Kidney capillary endothelial cell (primary cell): Measurements from ENCODE around the gene EGFR.

Experiments
- DNase-seq: peaks from one replicate; pipeline ENCODE4 v3.0.0-alpha.2; 2018; ENCODE audit warnings: low spot score

EGFR gene

GRCh38 chr7:55063061-55063460 lies 44.2 kb downstream of the EGFR start:
- DNase-seq, result no peak

- no peak for DNase-seq
These were observed 44.8 kb downstream of the EGFR start for GRCh38 chr7:55063633-55064032.

DNA sequence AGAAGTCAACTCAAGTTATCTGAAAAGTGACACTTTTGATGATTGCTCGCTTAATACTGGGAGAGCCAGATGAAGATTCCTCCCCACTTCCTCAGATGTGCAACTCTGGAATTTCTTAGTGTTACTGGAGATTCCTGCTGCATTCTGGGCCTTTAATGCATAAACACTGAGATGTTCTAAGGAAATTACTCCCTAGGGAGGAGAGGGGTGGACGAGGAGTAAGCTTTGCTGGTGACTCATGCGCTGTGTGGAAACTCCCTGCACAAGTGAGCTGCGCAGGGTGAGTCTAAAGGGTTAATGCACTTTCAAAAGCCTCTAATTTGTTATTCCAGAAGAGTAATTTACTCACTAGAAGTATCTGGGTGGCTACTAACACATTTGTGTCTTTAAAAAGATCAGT lies 46.3 kb downstream of the EGFR start:
- peak; percentile 89 for DNase-seq

GRCh38 chr7:55065511-55066229 lies 46.9 kb downstream of the EGFR start:
- DNase-seq, result peak; percentile 91

DNA sequence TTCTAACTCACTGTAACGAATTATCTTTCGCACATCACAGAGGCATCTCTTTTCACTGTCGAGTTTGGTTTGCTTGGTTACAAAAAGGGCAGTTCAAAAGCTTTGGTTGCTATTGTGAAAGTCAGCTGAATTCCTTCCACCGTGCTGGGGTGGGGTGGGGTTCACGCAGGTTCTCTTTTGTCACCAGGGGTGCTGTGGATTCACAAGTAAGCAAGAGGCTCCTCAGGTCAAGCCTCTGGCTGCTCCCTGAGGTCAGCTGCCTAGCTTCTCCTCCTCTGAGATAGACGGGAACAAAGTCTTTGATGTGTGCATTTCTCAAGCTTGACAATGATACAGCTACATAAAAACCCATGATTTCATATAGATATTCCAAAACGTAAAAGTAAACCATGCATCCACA lies 47.7 kb downstream of the EGFR start:
- no peak for DNase-seq

DNA sequence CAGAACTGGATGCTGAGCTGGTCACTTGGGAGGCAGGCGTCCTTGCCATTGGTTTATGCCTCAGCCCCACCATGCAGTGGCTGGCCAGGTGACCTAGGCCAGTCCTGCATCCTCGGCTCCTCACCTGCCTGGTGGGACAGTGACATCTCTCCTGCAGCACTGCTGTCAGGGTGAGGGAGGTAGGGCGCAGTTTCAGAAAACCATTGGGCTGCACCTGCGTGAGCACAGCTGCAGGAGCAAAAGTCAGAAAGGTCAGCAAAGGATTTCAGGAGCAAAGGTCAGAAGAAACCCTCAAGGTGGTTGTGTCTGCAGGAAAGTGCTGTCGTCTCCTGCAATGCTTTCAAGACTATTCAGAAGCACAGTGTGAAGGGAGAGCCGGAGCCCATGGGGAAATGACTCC lies 48.1 kb downstream of the EGFR start:
- DNase-seq, result no peak

DNA sequence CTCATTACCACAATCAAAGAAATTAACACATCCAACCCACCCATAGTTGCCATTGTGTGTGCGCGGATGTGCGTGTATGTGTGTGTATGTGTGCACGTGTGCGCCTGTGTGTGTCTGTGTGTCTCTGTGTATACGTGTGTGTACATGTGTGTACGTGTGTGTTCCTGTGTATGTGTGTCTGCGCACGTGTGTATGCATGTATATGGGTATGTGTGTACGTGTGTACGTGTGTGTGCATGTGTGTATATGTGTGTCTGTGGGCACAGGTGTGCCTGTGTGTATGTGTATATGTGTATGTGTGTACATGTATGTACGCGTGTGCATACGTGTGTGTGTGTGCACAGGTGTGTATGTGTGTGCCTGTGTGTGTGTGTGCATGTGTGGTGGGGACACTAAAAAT lies 48.9 kb downstream of the EGFR start:
- no peak for DNase-seq

- no peak for DNase-seq
These were observed 50.5 kb downstream of the EGFR start for GRCh38 chr7:55069271-55069792.

DNA sequence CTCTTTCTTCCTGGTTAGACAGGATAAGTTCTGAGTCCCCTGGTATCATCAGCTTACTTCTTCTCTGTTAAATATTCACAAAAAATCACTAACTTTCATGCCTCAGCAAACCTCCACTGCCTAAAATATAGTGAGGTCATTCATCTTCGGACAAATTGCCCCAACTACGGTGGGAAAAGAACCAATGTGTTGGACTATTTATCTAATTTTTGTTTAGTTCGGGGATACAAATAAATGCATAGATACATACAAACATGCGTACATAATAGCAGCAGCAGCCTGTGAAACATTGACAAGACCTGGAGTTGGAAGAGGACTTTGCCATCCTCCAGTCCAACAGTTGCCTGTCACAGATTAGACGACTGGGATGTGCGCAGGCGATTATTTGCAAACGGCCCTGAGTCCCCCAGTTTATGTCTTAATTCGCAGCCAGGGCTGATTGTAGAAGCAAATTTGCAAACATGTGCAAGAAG lies 51.5 kb downstream of the EGFR start:
- DNase-seq, result no peak

GRCh38 chr7:55070854-55071253 lies 52.0 kb downstream of the EGFR start:
- DNase-seq, result no peak

GRCh38 chr7:55071411-55072175 lies 52.8 kb downstream of the EGFR start:
- DNase-seq, result no peak

GRCh38 chr7:55072251-55072650 lies 53.4 kb downstream of the EGFR start:
- no peak for DNase-seq

DNA sequence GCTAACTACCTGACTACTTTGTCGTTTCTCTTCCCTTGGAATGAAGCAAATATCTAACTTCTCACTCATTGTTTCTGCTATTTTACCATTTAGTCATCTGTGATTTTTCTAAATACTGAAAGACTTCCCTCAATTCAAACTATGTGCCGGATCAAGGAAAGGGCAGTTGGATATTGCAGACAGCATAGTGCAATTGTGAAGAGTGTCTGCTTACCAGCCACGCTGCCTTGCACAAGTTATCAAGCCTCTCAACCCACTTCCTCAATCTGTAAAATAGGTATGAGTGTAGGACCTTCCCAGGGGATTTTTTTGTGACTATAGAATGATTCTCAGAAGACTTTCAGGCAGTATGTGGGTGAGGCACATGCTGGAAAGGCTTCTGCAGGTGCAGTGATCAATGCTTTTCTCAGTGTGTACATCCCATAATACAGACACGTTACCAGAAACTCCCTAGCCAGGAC lies 54.3 kb downstream of the EGFR start:
- DNase-seq, result no peak

DNA sequence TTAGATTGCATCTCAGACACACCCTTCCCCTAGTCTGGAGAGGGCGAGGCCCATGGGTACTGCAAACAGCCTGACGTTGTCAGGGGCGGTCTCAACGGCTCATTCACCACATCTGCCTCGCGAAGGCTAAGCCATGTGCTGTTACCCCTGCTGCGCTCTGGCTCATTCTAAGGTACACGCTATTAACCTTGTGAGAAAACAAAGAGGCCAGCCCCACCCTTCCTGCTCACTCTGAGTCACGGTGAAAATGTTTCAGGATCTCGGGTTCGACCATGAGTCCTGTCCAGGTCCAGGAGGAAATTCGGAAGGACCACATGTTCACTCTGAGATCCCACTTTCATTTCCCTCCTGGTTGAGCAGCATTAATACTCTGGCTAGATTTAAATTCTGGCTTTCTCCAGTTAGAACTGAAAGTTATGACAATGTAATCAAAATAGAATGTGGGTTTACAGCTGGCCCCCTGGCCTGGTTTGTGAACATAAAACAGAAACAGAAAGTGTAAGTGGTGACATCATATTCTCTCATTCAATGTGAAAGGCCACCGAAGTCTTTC lies 55.2 kb downstream of the EGFR start:
- DNase-seq, result peak; percentile 23

DNA sequence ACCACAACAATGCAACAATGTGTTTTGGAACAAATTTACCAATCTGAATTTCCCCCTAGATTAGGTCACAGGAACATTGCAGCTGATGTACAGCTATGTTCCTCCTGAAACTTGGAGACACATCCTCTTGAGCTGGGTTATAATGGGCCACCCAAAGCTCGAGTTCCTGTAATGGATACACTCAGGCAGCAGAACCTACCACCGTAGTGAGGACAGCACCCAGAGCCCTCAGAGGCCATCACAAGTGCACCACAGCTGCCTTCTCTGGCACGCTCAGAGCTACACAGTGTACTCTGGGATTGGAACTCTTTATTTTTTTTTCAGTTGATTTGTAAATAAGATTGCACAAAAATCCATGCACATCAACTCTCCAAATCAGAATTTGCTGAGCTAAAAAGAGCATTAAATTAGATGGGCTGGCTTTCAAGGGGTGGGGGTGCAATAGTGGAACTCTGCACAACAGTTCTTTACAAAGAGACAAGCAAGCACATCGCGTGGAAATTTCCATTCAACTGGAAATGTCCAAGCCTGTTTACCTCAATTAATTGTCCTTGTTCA lies 56.7 kb downstream of the EGFR start:
- no peak for DNase-seq

GRCh38 chr7:55077561-55078410 lies 59.0 kb downstream of the EGFR start:
- no peak for DNase-seq

DNA sequence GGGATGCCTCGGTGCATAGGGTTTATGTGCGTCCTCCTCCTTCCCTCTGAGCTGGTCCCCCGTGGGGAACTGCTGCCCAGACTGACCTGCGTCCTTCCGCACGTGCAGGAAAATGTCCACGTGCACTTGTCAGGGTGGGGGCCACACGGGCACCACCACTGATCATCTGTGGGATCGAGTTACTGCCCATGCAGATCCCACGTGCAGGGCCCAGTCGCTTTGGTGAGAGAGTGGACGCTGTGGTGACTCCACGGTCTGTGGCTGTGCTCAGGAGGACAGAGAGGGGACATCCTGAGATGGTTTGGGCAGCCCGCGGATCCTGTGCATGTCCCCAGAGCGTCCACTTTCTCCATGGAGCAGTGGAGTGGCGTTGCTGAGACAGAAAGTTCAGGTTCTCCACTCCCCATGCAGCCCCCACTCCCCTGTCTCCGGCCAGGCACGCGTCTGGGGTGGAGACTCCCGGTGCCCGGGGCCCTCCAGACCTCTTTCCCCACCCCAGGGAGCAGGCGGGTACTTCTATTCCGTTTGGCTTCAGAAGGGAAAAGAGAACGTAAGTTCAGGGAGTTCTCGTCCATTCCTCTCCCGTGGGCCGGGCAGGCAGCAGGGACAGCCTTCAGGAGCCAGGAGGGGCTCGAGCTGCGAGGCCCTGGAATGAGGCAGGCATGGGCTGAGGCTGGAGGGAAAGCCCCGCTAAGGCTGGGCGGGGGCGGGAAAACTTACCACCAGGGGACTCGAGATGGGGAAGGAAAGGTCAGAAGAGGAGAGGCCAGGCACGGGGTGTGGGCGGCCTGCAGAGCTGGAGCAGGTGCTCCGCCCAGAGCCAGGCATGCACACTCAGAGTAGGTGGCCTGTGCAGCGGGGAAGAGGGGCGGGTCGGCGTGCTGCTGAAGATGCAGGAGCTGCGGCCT lies 59.9 kb downstream of the EGFR start:
- DNase-seq, result no peak

DNA sequence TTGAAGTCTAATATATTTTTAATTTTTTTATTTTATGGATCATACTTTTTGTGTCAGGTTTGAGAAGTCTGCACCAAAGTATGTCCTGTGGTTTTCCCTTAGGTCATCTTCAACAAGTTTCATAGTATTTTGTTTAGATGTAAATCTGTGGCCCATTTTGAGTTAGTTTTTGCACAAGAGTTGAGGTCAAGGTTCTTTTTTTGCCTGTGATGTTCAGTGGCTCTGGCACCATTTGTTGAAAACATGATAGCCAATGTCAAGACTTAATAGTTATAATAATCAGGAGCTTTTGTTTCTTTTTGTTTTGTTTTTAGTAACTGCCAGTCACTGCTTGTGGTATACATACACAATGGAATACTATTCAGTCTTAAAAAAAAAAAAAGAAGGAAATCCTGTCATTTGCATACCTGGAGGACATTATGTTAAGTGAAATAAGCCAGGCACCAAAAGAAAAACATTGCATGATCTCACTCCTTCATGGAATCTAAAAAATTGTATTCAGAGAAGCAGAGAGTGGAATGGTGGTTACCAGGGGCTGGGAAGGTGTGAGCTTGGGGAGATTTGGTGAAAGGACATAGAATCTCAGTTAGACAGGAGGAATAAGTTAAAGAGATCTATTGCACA lies 61.3 kb downstream of the EGFR start:
- DNase-seq, result no peak

GRCh38 chr7:55081068-55081467 lies 62.3 kb downstream of the EGFR start:
- DNase-seq, result no peak
